GM12878 (cell line): ENCODE data around the gene PLS1. TPM values are rescaled to one million over a fixed set of nuclear protein-coding genes. Genes with fewer than 3 reads are reported as not detected.

ENCODE experiments used
- ATAC-seq: fragments of 200-7000 bp; cut with Tn5 transposase; 3 replicates; pipeline ENCODE4 v1.9.1; 2020; ENCODE audit warnings: mild to moderate bottlenecking, moderate library complexity
- BruUV-seq: library from RNA; stranded (reverse); fragments of 400-500 nt; replicated peaks from 2 replicates; lab custom pipeline; 2021; lab: Mats Ljungman, UMichigan
- CTCF ChIA-PET: fragments of 300-600 bp; sonication (Branson Sonifier 250); formaldehyde crosslinking; extraction: SDS; loops from one replicate; lab custom pipeline; 2021; ENCODE audit warnings: inconsistent platforms; lab: Yijun Ruan, JAX
- POLR2A ChIA-PET: fragments of 350-600 bp; formaldehyde crosslinking; extraction: SDS; loops from one replicate; lab custom pipeline; 2021; ENCODE audit warnings: inconsistent platforms; lab: Charles Lee
- RAD21 ChIA-PET: fragments of 300-600 bp; sonication (Branson Sonifier 250); formaldehyde crosslinking; loops from one replicate; lab custom pipeline; 2023; ENCODE audit warnings: antibody characterized with exemption; ENCODE audit not compliant: unreplicated experiment; lab: Charles Lee
- SMC1A ChIA-PET: fragments of 300-600 bp; sonication (Branson Sonifier 250); formaldehyde crosslinking; loops from one replicate; lab custom pipeline; 2023; ENCODE audit not compliant: unreplicated experiment, uncharacterized antibody; lab: Charles Lee
- DNase-seq: peaks from one replicate; pipeline ENCODE4 v3.0.0-alpha.2; 2011; ENCODE audit warnings: low read depth, low spot score
- FAIRE-seq: peaks from 3 replicates; lab custom pipeline; 2011; peaks lifted over from hg19 to GRCh38; lab: Jason Lieb, UNC
- H2AFZ ChIP-seq: 2 replicates; pipeline ENCODE4 v1.6.0; 2011; ENCODE audit warnings: low read depth, low read length, control low read depth; ENCODE audit not compliant: control insufficient read depth
- H3K27ac ChIP-seq: 2 replicates; pipeline ENCODE4 v1.5.1; 2011; ENCODE audit warnings: control low read depth; ENCODE audit not compliant: control insufficient read depth, insufficient read depth
- H3K27me3 ChIP-seq, 2 experiments: replicated peaks in 1 of 2; 2 replicates each; pipeline versions ENCODE4 v1.6.0 to v1.6.1; 2011; ENCODE audit warnings: low read length in 1 of 2; ENCODE audit not compliant: control insufficient read depth in 2 of 2, insufficient read depth in 2 of 2
- H3K36me3 ChIP-seq, 2 experiments: 2 replicates each; pipeline ENCODE4 v1.5.1; 2011; ENCODE audit warnings: low read length in 1 of 2; ENCODE audit not compliant: control insufficient read depth in 2 of 2, insufficient read depth in 2 of 2
- H3K4me1 ChIP-seq: 2 replicates; pipeline ENCODE4 v1.6.1; 2011; ENCODE audit warnings: mild to moderate bottlenecking, low read length, moderate library complexity, mixed read lengths; ENCODE audit not compliant: control insufficient read depth, insufficient read depth
- H3K4me2 ChIP-seq: 2 replicates; pipeline ENCODE4 v1.6.0; 2011; ENCODE audit warnings: control low read depth; ENCODE audit not compliant: control insufficient read depth, insufficient read depth
- H3K4me3 ChIP-seq: fragments of 200-600 bp; sonication (generic); 2 replicates; pipeline ENCODE4 v1.5.1; 2016
- H3K79me2 ChIP-seq: 2 replicates; pipeline ENCODE4 v1.6.0; 2011; ENCODE audit warnings: low read length; ENCODE audit not compliant: control insufficient read depth, insufficient read depth
- H3K9ac ChIP-seq: 2 replicates; pipeline ENCODE4 v1.8.0; 2011; ENCODE audit warnings: low read length, control low read depth, mixed read lengths; ENCODE audit not compliant: control insufficient read depth, insufficient read depth
- H3K9me3 ChIP-seq: replicated peaks from 3 replicates; pipeline ENCODE4 v1.5.1; 2011; ENCODE audit warnings: mild to moderate bottlenecking, low read length; ENCODE audit not compliant: control insufficient read depth, insufficient read depth
- H4K20me1 ChIP-seq: 2 replicates; pipeline ENCODE4 v1.6.0; 2011; ENCODE audit not compliant: control insufficient read depth, insufficient read depth
- BACH1 ChIP-seq: fragments of 450-650 bp; IDR thresholded peaks from 2 replicates; pipeline ENCODE4 v1.6.1; 2017; ENCODE audit warnings: mild to moderate bottlenecking, borderline replicate concordance
- CBFB ChIP-seq: IDR thresholded peaks from 2 replicates; pipeline ENCODE4 v1.6.1; 2016; ENCODE audit warnings: antibody characterized with exemption, low read depth
- FOXM1 ChIP-seq: IDR thresholded peaks from 2 replicates; pipeline ENCODE4 v1.6.1; 2012; ENCODE audit warnings: low read depth, mild to moderate bottlenecking, inconsistent platforms, low read length, moderate library complexity
- HDGF ChIP-seq: fragments of 450-650 bp; IDR thresholded peaks from 2 replicates; pipeline ENCODE4 v1.6.1; 2016; ENCODE audit warnings: antibody characterized with exemption
- JUNB ChIP-seq: IDR thresholded peaks from 2 replicates; pipeline ENCODE4 v1.6.1; 2016; ENCODE audit warnings: antibody characterized with exemption, mild to moderate bottlenecking
- KAT2A ChIP-seq: conservative IDR thresholded peaks from 2 replicates; pipeline ENCODE4 v1.6.1; 2011; ENCODE audit warnings: low read depth, low read length; ENCODE audit not compliant: control insufficient read depth
- MEF2B ChIP-seq: fragments of 450-650 bp; IDR thresholded peaks from 2 replicates; pipeline ENCODE4 v1.6.1; 2018; ENCODE audit warnings: mild to moderate bottlenecking, moderate library complexity; ENCODE audit not compliant: partially characterized antibody, poor library complexity, severe bottlenecking
- MTA3 ChIP-seq: IDR thresholded peaks from 2 replicates; pipeline ENCODE4 v1.6.1; 2012; ENCODE audit warnings: low read length, inconsistent platforms, borderline replicate concordance
- NBN ChIP-seq: fragments of 450-650 bp; IDR thresholded peaks from 2 replicates; pipeline ENCODE4 v1.6.1; 2016
- NKRF ChIP-seq: fragments of 450-650 bp; conservative IDR thresholded peaks from 2 replicates; pipeline ENCODE4 v1.6.1; 2017; ENCODE audit warnings: mild to moderate bottlenecking, moderate library complexity
- RAD21 ChIP-seq: IDR thresholded peaks from 2 replicates; pipeline ENCODE4 v1.6.1; 2011; ENCODE audit warnings: mild to moderate bottlenecking, low read depth, low read length, moderate library complexity; ENCODE audit not compliant: insufficient read depth
- RBBP5 ChIP-seq: fragments of 200-600 bp; sonication (generic); conservative IDR thresholded peaks from 2 replicates; pipeline ENCODE4 v1.6.1; 2016
- SKIL ChIP-seq: fragments of 450-650 bp; IDR thresholded peaks from 2 replicates; pipeline ENCODE4 v1.6.1; 2017; ENCODE audit warnings: mild to moderate bottlenecking, low read depth, inconsistent platforms; ENCODE audit not compliant: poor library complexity, severe bottlenecking
- USF1 ChIP-seq: IDR thresholded peaks from 2 replicates; pipeline ENCODE4 v1.6.1; 2011; ENCODE audit warnings: borderline replicate concordance, low read depth, mild to moderate bottlenecking, moderate library complexity, mixed read lengths, low read length; ENCODE audit not compliant: insufficient read depth; ENCODE audit errors: extremely low read length
- USF2 ChIP-seq: IDR thresholded peaks from 2 replicates; pipeline ENCODE4 v1.6.1; 2011; ENCODE audit warnings: low read depth, low read length, improper control_type of control experiment, borderline replicate concordance
- ZNF217 ChIP-seq: fragments of 450-650 bp; IDR thresholded peaks from 2 replicates; pipeline ENCODE4 v1.6.1; 2017; ENCODE audit warnings: antibody characterized with exemption, mild to moderate bottlenecking
- ZNF24 ChIP-seq: fragments of 450-650 bp; IDR thresholded peaks from 2 replicates; pipeline ENCODE4 v1.6.1; 2017; ENCODE audit warnings: antibody characterized with exemption, mild to moderate bottlenecking
- whole genome bisulfite sequencing: methylation state at CpG from one replicate; pipeline ENCODE4 v1.1.6; 2016; ENCODE audit warnings: low lambda C conversion rate; ENCODE audit not compliant: insufficient replicate concordance, insufficient coverage; ENCODE audit errors: missing lambda C conversion rate; 5-methylcytosine and 5-hydroxymethylcytosine counted together
- in situ Hi-C: fragments of 300-500 bp; cut with MboI; formaldehyde crosslinking; loops from 9 replicates; pipeline ENCODE4 v1.14.3; 2018; ENCODE audit warnings: mixed read lengths
- intact Hi-C: fragments of 100-400 bp; cut with micrococcal nuclease; formaldehyde crosslinking; loops from one replicate; pipeline ENCODE4 v1.14.2; 2022; ENCODE audit not compliant: unreplicated experiment
- polyA plus RNA-seq, 11 experiments: library from polyadenylated mRNA; depleted of rRNA in 4 of 11; unstranded in 6 of 11; stranded (reverse) in 5 of 11; fragments of >200 nt; fragmentation: Nextera tagmentation in 4 of 11; fragmentation: Illumina TruSeq in 1 of 11; extraction: Ambion mirVana in 4 of 11; extraction: Trizol in 1 of 11; gene quantifications; 1 replicate in 1 of 11; 2 replicates in 10 of 11; pipeline versions ENCODE4 v1.2.1 to v1.2.3, GENCODE V29; 2011 to 2016; ENCODE audit warnings: inconsistent platforms in 2 of 11, missing spikeins in 2 of 11, low read depth in 1 of 11
- total RNA-seq, 4 experiments: library from RNA; depleted of rRNA in 3 of 4; stranded (reverse); fragments of >200 nt in 3 of 4; fragmentation: Illumina TruSeq in 1 of 4; extraction: Trizol in 1 of 4; gene quantifications; 2 replicates each; pipeline versions ENCODE4 v1.2.1 to v1.2.3, GENCODE V29; 2013 to 2021

Gene PLS1
- total and polyA plus RNA-seq, 10 of the 15 experiments (the other 5 are each of a cell fraction or from before 2014, with no cell fraction given): 0.59 to 11.7 (median 1.7) TPM

GRCh38 chr3:142596726-142597088 lies 514 bp downstream of the PLS1 start:
- Histone ChIP-seq H3K4me1 (peaks cover 4% of the 10 kb centered on the region; the same call in 1 of the 2 replicates), H3K9me3 (no peaks in the 10 kb centered on the region), H3K27ac (no peak overlapping the region), H3K27me3 (no peaks in the 10 kb centered on the region), H3K4me2 (peak overlapping the region; percentile 97), H4K20me1 (no peaks in the 10 kb centered on the region), H3K4me3 (peak overlapping the region; percentile 79), H3K79me2 (no peaks in the 10 kb centered on the region), H2AFZ (peak overlapping the region; percentile 100), H3K36me3 (no peaks in the 10 kb centered on the region), H3K9ac (peak overlapping the region; percentile 74; the same call in 1 of the 2 replicates)
- in situ Hi-C loops: no loop called here
- ATAC-seq (no peak), FAIRE-seq (no peak), DNase-seq (no peak)
- BruUV-seq: no TSS peak
- intact Hi-C loops: loop anchor here (1.0 kb wide), 1 partner anchor 18 kb away; the partner anchor contains the start of gene ATR
- TF ChIP-seq FOXM1: no peak
- TF ChIP-seq MEF2B: no peak
- no peak for TF ChIP-seq NBN
- TF ChIP-seq KAT2A: no peak
- TF ChIP-seq BACH1: no peak
- TF ChIP-seq USF1: no peak
- no peak for TF ChIP-seq JUNB
- TF ChIP-seq RBBP5: no peak
- TF ChIP-seq RAD21: no peak
- TF ChIP-seq ZNF217: no peak
- TF ChIP-seq NKRF: no peak
- no peak for TF ChIP-seq SKIL
- no peak for TF ChIP-seq ZNF24
- TF ChIP-seq CBFB: no peak
- TF ChIP-seq MTA3: no peak
- TF ChIP-seq HDGF: no peak
- TF ChIP-seq USF2: no peak
- ChIA-PET POLR2A (interaction anchor here (1.2 kb wide), 1 partner anchor 18 kb away, joined by 3 read pairs; the partner anchor contains the start of gene ATR), SMC1A (no interaction called here), RAD21 (no interaction called here), CTCF (interaction anchor here (1.5 kb wide), 2 partner anchors 10 to 11 kb away, joined by 4 to 5 read pairs; no protein-coding TSS in a partner anchor)
- WGBS: 61% methylated on average over 5 of the region's 5 CpGs
